Psoas muscle (tissue), 8 donors: ENCODE results near the gene ACTN1. TPM values are rescaled to one million over a fixed set of nuclear protein-coding genes. Genes with fewer than 3 reads are reported as not detected.
"Not testable (repeated sequence)": the region's sequence is repeated elsewhere in the genome, so short reads cannot be mapped to it uniquely, and the experiment has no call there.

Experiments used
- ATAC-seq, 4 donors: fragments of 200-7000 bp; cut with Tn5 transposase; one replicate each; pipeline ENCODE4 v1.9.1; 2020; ENCODE audit warnings: moderate library complexity in 3 of 4, mild to moderate bottlenecking in 2 of 4
- DNase-seq, 2 donors: peaks; one replicate each; pipeline ENCODE4 v3.0.0-alpha.2; 2020
- H3K27ac ChIP-seq: fragments of 200-600 bp; one replicate; pipeline ENCODE4 v1.8.0; 2022
- H3K27me3 ChIP-seq, 3 donors: fragments of 200-600 bp in 1 of 3; one replicate each; pipeline versions ENCODE4 v1.6.1 to v1.8.0; 2013 to 2022; ENCODE audit warnings: low read length in 2 of 3, mild to moderate bottlenecking in 2 of 3, moderate library complexity in 1 of 3; ENCODE audit not compliant: insufficient read depth in 3 of 3
- H3K36me3 ChIP-seq, 2 donors: fragments of 200-600 bp in 1 of 2; one replicate each; pipeline versions ENCODE4 v1.6.1 to v1.8.0; 2013 to 2022; ENCODE audit warnings: low read depth in 1 of 2, mild to moderate bottlenecking in 1 of 2, moderate library complexity in 1 of 2; ENCODE audit not compliant: insufficient read depth in 1 of 2
- H3K4me1 ChIP-seq: fragments of 200-600 bp; one replicate; pipeline ENCODE4 v1.8.0; 2022
- H3K4me3 ChIP-seq: fragments of 200-600 bp; one replicate; pipeline ENCODE4 v1.8.0; 2022; ENCODE audit warnings: mild to moderate bottlenecking
- H3K9me3 ChIP-seq: fragments of 200-600 bp; one replicate; pipeline ENCODE4 v1.8.0; 2022
- WGBS, 3 donors: extraction: QIAGEN DNeasy Blood & Tissue Kit; methylation state at CpG; one replicate each; pipeline versions ENCODE4 v1.1.6 to v1.1.7; 2013; 5-methylcytosine and 5-hydroxymethylcytosine counted together
- intact Hi-C, 2 donors: fragments of 100-400 bp; cut with DNase I; formaldehyde crosslinking; loops; one replicate each; pipeline versions ENCODE4 v1.11.0 to v1.14.2; 2022
- long read RNA-seq, 2 donors: library from polyadenylated mRNA; unstranded; transcript quantifications; one replicate each; pipeline ENCODE4 v2.0.0, GENCODE V29; 2021
- polyA plus RNA-seq, 3 donors: library from polyadenylated mRNA; stranded (reverse); fragments of 200-250 nt; gene quantifications; one replicate each; pipeline ENCODE4 v1.2.3, GENCODE V29; 2013
- total RNA-seq, 4 donors: library from RNA; stranded (reverse); fragmentation: NEBNext Ultra II Directional in 2 of 4; extraction: Animal tissue kit (Norgen Biotek cat#: 25700) in 2 of 4; gene quantifications; one replicate each; pipeline versions ENCODE4 v1.2.1 to v1.2.4, GENCODE V29; 2021 to 2023
- TF ChIP-seq, protein P1 (sequence below): fragments of 200-600 bp; IDR thresholded peaks from one replicate; pipeline ENCODE4 v1.8.0; 2022; ENCODE audit warnings: antibody characterized with exemption
- donor health status: healthy with polysubstance abuse.
- donor health status: DM: no; HTN: no; CAD: no; lungs with moderate emphysema.
- donor health status: Bipolar disorder and iron deficiency.
- donor health status: healthy.
- donor health status: DM: yes; HTN: yes; CAD: no.
- donor health status: DM: no; HTN: no; CAD: no.
- donor health status: DM: no; HTN: no; CAD: no.
- donor health status: DM: yes; HTN: yes; CAD: no.

Gene ACTN1
- total RNA-seq (10 to 100 TPM; 10.9 to 23.7 (median 16.0) TPM), polyA plus RNA-seq (1 to 10 TPM; 5.8 to 9.1 (median 6.2) TPM)
- long read RNA-seq, donor 1, transcript ACTN1-201 (21 exons, 3,779 nt): major isoform, 7 of 16 reads
- long read RNA-seq, donor 1, transcript ACTN1-204 (21 exons, 3,043 nt): minor isoform, 5 of 16 reads
- long read RNA-seq, donor 1, partial matches to known transcripts: 1 of 16 reads
- long read RNA-seq, donor 1, other reads (novel, unspliced or antisense): 2 of 16 reads
- long read RNA-seq, donor 2, partial matches to known transcripts: 5 of 15 reads
- long read RNA-seq, donor 2, other reads (novel, unspliced or antisense): 1 of 15 reads

GRCh38 chr14:68979021-68979721, at the start of gene ACTN1:
Gene ACTN1 (minus strand): TSS chr14:68979302. CDS start chr14:68979056, 246 bp downstream.
- intact Hi-C loops: loop anchor here in 1 of 2 donors (10.0 kb wide), 1 partner anchor 64 kb away; no protein-coding TSS in a partner anchor
- Histone ChIP-seq H3K4me1 (peaks cover 6% of the 10 kb centered on the region), H3K4me3 (peak within 1 kb of the TSS; percentile 89), H3K27me3 (no peaks in the 10 kb centered on the region), H3K27ac (peak within 1 kb of the TSS; percentile 82), H3K9me3 (no peaks in the 10 kb centered on the region), H3K36me3 (no peaks in the 10 kb centered on the region)
- ATAC-seq: peak; percentile 89 to 93 (median 92)
- TF ChIP-seq, protein P1, sequence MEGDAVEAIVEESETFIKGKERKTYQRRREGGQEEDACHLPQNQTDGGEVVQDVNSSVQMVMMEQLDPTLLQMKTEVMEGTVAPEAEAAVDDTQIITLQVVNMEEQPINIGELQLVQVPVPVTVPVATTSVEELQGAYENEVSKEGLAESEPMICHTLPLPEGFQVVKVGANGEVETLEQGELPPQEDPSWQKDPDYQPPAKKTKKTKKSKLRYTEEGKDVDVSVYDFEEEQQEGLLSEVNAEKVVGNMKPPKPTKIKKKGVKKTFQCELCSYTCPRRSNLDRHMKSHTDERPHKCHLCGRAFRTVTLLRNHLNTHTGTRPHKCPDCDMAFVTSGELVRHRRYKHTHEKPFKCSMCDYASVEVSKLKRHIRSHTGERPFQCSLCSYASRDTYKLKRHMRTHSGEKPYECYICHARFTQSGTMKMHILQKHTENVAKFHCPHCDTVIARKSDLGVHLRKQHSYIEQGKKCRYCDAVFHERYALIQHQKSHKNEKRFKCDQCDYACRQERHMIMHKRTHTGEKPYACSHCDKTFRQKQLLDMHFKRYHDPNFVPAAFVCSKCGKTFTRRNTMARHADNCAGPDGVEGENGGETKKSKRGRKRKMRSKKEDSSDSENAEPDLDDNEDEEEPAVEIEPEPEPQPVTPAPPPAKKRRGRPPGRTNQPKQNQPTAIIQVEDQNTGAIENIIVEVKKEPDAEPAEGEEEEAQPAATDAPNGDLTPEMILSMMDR: no peak
- 0 to 1% (median 1%) methylated on average over 58 to 68 of the region's 68 CpGs for WGBS, 3 donors
- DNase-seq: peak; percentile 90 to 93

- DNase-seq (no peak), ATAC-seq (no peak)
- Histone ChIP-seq H3K27ac (no peak overlapping the region), H3K9me3 (no peaks in the 10 kb centered on the region), H3K36me3 (no peaks in the 10 kb centered on the region), H3K27me3 (no peaks in the 10 kb centered on the region), H3K4me3 (no peak overlapping the region), H3K4me1 (no peaks in the 10 kb centered on the region)
- TF ChIP-seq, protein P1: no peak
- intact Hi-C loops: no loop called here
- WGBS, 3 donors: 21 to 31% (median 25%) methylated on average over 1 of the region's 1 CpG
Observed at GRCh38 chr14:69027242-69027913, 48.3 kb upstream of the ACTN1 start.

DNA sequence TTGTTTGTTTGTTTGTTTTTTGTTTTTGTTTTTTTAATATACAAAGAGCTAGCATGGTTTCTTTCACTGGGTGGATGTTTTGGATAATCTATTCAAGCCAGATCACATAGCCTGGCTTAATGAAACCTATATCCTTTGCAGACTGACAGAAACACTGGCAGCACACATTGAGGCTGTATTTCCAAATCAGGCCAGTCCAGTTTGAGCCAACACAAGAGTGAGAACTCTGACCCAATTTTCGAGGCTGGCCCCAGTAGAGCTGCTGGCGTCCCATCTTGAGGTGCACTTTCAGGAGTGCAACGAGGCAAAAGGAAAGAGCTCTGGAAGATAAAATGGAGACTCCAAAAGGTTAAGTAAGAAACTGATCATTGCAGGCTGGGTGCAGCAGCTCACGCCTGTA, 43.9 kb upstream of the ACTN1 start:
- peak in 1 of 4 donors; percentile 53 for ATAC-seq

GRCh38 chr14:69022093-69022492, 43.0 kb upstream of the ACTN1 start:
- H3K36me3 ChIP-seq, H3K4me1 ChIP-seq, H3K9me3 ChIP-seq, H3K27ac ChIP-seq, ATAC-seq, DNase-seq, H3K4me3 ChIP-seq, H3K27me3 ChIP-seq, intact Hi-C loops: not testable (repeated sequence)
- 80 to 91% (median 87%) methylated on average over 8 of the region's 8 CpGs for WGBS, 3 donors

More for the DNA sequence above, 43.9 kb upstream of the ACTN1 start:
- DNase-seq: no peak
- Histone ChIP-seq H3K4me3 (no peak overlapping the region), H3K4me1 (no peaks in the 10 kb centered on the region), H3K9me3 (no peaks in the 10 kb centered on the region), H3K27ac (no peak overlapping the region), H3K36me3 (no peaks in the 10 kb centered on the region), H3K27me3 (no peaks in the 10 kb centered on the region)
- intact Hi-C loops: no loop called here
- WGBS, 3 donors: 36 to 74% (median 43%) methylated on average over 4 of the region's 4 CpGs
- TF ChIP-seq, protein P1: no peak

- TF ChIP-seq, protein P1: no peak
- Histone ChIP-seq H3K4me3 (no peak overlapping the region), H3K27ac (no peak overlapping the region), H3K4me1 (no peaks in the 10 kb centered on the region), H3K36me3 (no peaks in the 10 kb centered on the region), H3K9me3 (no peaks in the 10 kb centered on the region), H3K27me3 (no peaks in the 10 kb centered on the region)
- WGBS, 3 donors: 83 to 90% (median 87%) methylated on average over 4 of the region's 4 CpGs
- ATAC-seq (no peak), DNase-seq (no peak)
- intact Hi-C loops: no loop called here
Observed at GRCh38 chr14:69017706-69018105, 38.6 kb upstream of the ACTN1 start.
